COLO829 (cell line): ENCODE results near the gene KIAA1958.
"Not testable (repeated sequence)": the region's sequence is repeated elsewhere in the genome, so short reads cannot be mapped to it uniquely, and the experiment has no call there.

Experiments used
- DNase-seq: peaks from one replicate; pipeline ENCODE4 v3.0.0; 2012; ENCODE audit warnings: low spot score

KIAA1958 gene

DNA sequence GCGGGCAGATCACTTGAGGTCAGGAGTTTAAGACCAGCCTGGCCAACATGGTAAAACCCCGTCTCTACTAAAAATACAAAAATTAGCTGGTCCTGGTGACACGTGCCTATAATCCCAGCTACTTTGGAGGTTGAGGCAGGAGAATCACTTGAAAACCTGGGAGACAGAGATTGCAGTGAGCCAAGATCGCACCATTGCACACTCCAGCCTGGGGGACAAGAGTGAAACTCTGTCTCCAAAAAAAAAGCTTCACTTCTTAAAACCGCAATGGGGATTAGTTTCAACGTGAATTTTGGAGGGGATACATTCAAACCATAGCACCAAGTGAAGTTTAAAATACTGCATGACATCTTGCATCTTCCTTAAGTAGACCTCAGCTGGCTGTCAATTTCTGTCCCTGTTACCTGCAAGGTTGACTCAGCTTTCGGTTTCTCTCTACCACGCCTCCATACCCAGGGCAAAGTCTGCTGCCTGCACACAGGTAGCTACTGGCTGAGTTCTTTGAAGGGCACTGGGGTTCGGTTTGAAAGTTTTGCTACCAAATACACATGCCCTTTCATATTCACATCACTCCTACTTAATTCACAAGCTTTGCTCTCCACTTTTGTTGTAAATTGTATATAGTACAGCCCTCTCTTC is 69.3 kb downstream of the KIAA1958 start:
- DNase-seq, result no peak

DNA sequence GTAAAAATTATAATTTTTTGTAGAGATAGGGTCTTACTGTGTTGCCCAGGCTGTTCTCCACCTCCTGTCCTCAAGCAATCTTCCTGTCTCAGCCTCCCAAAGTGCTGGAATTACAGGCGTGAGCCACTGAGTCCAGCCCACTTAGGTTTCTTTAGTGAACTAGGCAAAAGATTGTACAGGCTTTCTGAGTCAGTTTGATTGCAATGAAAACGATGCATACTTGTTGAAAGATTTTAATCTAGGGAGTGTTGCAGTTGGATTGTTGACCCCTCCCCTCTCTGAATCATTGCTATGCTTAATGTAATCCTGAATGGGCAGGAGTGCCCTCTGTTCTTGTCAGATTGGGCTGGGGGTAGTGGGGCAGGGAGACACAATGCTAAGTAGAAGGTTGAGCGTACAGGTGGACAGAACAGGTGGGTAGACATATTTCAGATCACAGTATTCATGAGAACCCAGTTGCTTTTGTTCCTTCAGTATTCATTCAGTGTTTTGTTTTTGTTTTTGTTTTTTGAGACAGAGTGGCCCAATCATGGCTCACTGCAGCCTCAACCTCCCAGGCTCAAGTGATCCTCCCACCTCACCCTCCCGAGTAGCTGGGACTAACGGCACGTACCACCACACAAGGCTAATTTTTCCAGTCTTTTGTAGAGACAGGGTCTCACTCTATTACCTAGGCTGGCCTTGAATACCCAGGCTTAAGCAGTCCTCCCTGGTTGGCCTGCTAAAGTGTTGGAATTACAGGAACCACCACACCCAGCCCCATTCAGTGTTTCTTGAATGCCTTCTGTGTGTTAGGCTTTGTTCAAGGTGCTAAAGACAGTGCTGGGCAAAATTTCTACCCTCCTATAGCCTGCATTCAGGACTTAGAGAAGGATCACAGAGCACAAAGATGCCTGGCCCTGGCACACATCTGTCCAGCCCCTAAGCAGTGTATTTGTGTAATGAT is 70.1 kb downstream of the KIAA1958 start:
- no peak for DNase-seq

GRCh38 chr9:112558476-112558875 is 71.8 kb downstream of the KIAA1958 start:
- no peak for DNase-seq

DNA sequence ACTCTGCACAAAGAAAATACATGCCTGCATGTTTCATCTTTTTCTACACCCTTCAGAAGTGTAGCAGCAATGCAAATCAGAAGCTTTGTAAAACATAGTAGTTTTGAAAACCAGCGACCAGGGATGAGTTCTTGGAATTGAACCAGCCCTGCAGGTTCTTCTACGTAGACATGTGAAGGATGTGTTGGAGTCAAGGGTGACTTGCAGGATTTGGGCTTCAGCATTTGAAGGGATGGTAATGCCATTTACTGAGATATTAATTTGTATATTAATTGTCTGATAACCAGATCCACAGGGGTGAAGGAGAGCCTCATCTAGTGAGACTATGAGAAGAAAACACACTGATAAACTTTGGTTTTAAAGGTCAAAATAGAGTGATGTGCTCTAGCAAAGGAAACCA is 72.4 kb downstream of the KIAA1958 start:
- no peak for DNase-seq

GRCh38 chr9:112559629-112560413 is 73.2 kb downstream of the KIAA1958 start:
- no peak for DNase-seq

GRCh38 chr9:112562235-112562958 is 75.8 kb downstream of the KIAA1958 start:
- DNase-seq, result no peak

GRCh38 chr9:112569186-112569585 is 82.6 kb downstream of the KIAA1958 start:
- DNase-seq, result no peak

- DNase-seq, result no peak
These were observed 84.1 kb downstream of the KIAA1958 start for GRCh38 chr9:112570671-112571167.

DNA sequence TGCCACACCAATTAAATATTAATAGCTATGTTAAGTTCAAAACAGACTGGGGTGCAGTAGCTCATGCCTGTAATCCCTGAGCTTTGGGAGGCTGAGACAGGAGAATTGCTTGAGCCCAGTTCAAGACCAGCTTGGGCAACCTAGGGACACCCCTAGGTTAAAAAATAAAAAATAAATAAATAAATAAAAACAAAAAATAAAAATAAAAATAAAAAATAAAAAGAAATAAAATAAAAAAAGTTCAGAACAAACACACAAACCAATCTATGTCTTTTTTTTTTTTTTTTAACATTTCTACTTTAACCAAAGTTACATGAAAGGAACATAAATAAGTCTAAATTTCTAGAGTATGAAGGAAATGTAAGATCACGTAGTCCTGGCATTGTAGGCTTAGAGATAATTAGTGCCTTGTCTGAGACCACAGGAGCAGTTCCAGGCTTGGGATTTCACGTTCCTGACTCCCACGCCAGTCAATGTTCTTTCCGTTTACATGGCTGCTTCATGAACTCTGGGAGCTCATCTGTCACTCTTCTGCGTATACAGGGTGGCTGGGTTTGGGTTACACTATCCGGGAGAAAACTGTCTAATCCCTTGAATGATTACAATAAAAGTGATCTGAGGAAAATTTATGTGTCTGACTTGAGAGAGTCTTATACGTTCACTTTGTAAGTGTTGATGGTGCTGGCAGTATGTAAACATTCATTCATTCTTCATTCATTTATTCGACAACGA is 85.2 kb downstream of the KIAA1958 start:
- DNase-seq, result no peak

- DNase-seq, result no peak
These were observed 85.8 kb downstream of the KIAA1958 start for GRCh38 chr9:112572416-112572815.

DNA sequence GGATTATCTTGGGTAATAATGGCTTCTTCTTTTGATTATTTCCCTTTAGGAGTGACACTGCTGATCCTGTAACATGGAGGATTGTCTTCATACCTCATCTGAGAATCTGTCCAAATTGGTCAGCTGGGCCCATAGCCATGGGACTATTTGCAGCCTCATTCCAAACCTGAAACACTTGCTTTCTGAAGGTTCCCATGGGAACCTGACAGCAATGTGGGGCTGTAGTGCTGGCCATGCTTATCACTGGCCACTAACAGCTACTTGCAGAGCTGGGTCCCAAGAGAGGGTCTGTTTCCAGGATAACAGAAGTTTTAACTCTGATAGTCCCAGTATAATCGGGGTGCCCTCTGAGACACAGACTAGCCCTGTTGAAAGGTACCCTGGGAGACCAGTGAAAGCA is 87.4 kb downstream of the KIAA1958 start:
- DNase-seq, result no peak

DNA sequence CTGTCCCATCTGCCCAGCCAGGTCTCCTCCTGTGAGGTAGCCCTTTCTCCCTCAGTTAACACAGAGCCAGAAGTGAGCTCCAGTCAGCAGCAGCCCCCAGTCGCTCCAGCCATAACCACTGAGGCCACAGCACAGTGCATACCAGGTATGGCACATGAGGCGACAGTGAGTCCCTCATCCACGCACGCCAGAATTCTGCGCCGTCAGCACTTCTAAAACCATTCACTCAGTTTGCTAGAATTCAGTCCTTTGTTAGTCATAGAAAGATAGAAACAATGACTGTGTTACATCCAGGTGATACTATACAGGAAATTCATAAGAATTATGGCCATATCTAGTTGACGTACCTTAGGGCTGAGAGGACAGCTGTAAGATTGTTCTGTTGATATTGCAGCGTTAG is 88.5 kb downstream of the KIAA1958 start:
- no peak for DNase-seq

DNA sequence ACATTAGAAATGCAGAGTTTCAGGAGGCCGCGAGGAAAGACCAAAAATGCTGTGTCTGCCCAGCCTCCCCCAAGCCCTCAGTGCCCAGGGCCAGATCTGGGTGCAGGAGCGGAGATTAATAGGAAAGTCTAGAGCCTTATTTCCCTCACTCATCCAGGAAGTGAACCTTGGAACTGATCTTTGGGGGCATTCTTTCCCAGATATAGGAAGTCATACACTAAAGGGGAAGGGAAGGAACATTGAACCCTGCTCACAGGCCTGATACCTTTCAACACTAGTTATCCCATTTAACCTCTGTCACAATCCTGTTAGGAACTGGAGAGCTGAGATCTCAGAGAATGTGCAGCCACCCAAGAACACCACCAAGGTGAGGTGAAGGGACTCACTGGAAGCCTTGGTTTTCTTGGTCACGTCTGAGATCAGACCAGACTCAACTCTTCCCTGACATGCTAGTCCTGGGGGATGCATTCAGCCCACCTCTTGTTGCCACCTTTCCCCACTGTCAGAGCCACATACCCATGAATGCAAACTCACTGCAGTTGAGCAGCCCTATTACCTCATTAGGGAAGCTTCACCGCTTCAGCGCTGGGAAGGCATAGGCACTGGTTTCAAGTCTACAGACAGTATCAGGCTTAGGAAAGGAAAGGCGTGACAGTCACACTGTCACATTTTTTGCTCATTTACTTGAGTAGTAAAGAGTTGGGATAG is 95.0 kb downstream of the KIAA1958 start:
- no peak for DNase-seq

GRCh38 chr9:112582371-112583262 is 96.0 kb downstream of the KIAA1958 start:
- no peak for DNase-seq

- no peak for DNase-seq
These were observed 100.0 kb downstream of the KIAA1958 start for GRCh38 chr9:112586599-112587155.

DNA sequence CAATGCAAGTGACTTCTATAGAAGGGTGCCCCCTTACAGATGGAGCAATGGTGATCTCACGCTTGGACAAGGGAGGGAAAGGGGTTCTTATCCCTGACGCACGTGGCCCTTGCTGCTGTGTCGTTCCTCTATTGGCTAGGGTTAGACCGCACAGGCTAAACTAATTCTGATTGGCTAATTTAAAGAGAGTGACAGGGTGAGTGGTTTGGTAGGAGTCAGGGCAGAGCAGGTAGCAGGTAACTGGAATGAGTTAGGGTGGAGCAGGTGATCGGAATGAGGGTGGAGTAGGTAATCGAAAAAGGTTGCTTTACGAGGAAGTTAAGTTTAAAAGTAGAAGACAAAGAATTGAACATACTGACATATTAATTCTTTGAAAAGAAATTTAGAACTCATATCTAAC is 105.2 kb downstream of the KIAA1958 start:
- DNase-seq, result not testable (repeated sequence)

DNA sequence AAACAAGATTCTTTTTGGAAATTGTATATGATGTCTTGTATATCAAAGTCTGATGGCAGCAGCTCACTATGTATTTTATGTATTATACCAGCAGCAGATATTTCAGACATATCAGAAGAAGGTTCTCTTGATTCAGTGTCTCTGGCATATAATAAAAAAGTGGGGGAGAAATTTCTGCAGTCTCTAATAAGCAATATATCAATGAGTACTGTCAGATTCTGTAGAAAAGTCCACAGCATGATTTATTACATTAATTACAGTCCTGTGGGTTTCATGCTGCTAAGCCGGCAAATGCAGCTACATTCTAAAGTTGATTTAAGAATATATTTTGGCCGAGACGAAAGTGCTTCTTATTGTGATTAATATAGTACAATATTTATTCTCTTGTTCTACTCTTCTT is 113.1 kb downstream of the KIAA1958 start:
- no peak for DNase-seq

GRCh38 chr9:112601636-112602035 is 115.0 kb downstream of the KIAA1958 start:
- DNase-seq, result no peak

- no peak for DNase-seq
These were observed 118.2 kb downstream of the KIAA1958 start for GRCh38 chr9:112604790-112605189.
